GM21786 (cell line): ENCODE data around the gene TGM3.

ENCODE experiments used
- ATAC-seq: cut with Tn5 transposase; IDR thresholded peaks from one replicate; pipeline ENCODE4 v1.9.1; 2021; ENCODE audit not compliant: unreplicated experiment

TGM3 gene

GRCh38 chr20:2305479-2305878, 9.7 kb downstream of the TGM3 start:
- no peak for ATAC-seq

- ATAC-seq = no peak
Measured at GRCh38 chr20:2305946-2306345, 10.1 kb downstream of the TGM3 start.

- no peak for ATAC-seq
Measured at GRCh38 chr20:2307136-2307535, 11.3 kb downstream of the TGM3 start.

- ATAC-seq = no peak
Measured at GRCh38 chr20:2311329-2311728, 15.5 kb downstream of the TGM3 start.

GRCh38 chr20:2312876-2313275, 17.1 kb downstream of the TGM3 start:
- no peak for ATAC-seq

- no peak for ATAC-seq
Measured at GRCh38 chr20:2313316-2313715, 17.5 kb downstream of the TGM3 start.

GRCh38 chr20:2314759-2315439, 19.1 kb downstream of the TGM3 start:
- no peak for ATAC-seq

GRCh38 chr20:2315440-2315778, 19.6 kb downstream of the TGM3 start:
- no peak for ATAC-seq

- no peak for ATAC-seq
Measured at GRCh38 chr20:2316847-2317495, 21.2 kb downstream of the TGM3 start.

- no peak for ATAC-seq
Measured at GRCh38 chr20:2320813-2321658, 25.2 kb downstream of the TGM3 start.

GRCh38 chr20:2323051-2323450, 27.2 kb downstream of the TGM3 start:
- no peak for ATAC-seq

- ATAC-seq = no peak
Measured at GRCh38 chr20:2326046-2326445, 30.2 kb downstream of the TGM3 start.

- ATAC-seq = no peak
Measured at GRCh38 chr20:2327620-2328555, 32.1 kb downstream of the TGM3 start.

- ATAC-seq = no peak
Measured at GRCh38 chr20:2329286-2329685, 33.5 kb downstream of the TGM3 start.

GRCh38 chr20:2330090-2330695, 34.4 kb downstream of the TGM3 start:
- no peak for ATAC-seq

GRCh38 chr20:2331106-2331505, 35.3 kb downstream of the TGM3 start:
- ATAC-seq = no peak

- no peak for ATAC-seq
Measured at GRCh38 chr20:2331901-2332565, 36.2 kb downstream of the TGM3 start.

GRCh38 chr20:2332711-2333110, 36.9 kb downstream of the TGM3 start:
- ATAC-seq = no peak

GRCh38 chr20:2333821-2334220, 38.0 kb downstream of the TGM3 start:
- no peak for ATAC-seq
